Keratinocyte (primary cell): Measurements from ENCODE around the gene STK32C. TPM values are rescaled to one million over a fixed set of nuclear protein-coding genes. Genes with fewer than 3 reads are reported as not detected.

ENCODE experiments used
- DNase-seq: peaks from one replicate; pipeline ENCODE4 v3.0.0-alpha.2; 2011; ENCODE audit warnings: low read depth, missing footprints, low spot score
- FAIRE-seq: peaks from 2 replicates; lab custom pipeline; 2011; peaks lifted over from hg19 to GRCh38; lab: Jason Lieb, UNC
- H2AFZ ChIP-seq: 2 replicates; pipeline ENCODE4 v1.6.0; 2012; ENCODE audit warnings: low read length, control low read depth, inconsistent platforms; ENCODE audit not compliant: control insufficient read depth
- H3K27ac ChIP-seq: 2 replicates; pipeline ENCODE4 v1.5.1; 2011; ENCODE audit warnings: low read length; ENCODE audit not compliant: control insufficient read depth, insufficient read depth
- H3K27me3 ChIP-seq: 3 replicates; pipeline ENCODE4 v1.6.0; 2011; ENCODE audit warnings: low read length; ENCODE audit not compliant: control insufficient read depth, insufficient read depth; ENCODE audit errors: extremely low read depth
- H3K36me3 ChIP-seq, 2 experiments: 2 replicates in 1 of 2; 3 replicates in 1 of 2; pipeline ENCODE4 v1.5.1; 2011; ENCODE audit warnings: low read length in 2 of 2, mild to moderate bottlenecking in 1 of 2; ENCODE audit not compliant: control insufficient read depth in 2 of 2, insufficient read depth in 2 of 2; ENCODE audit errors: extremely low read depth in 1 of 2
- H3K4me1 ChIP-seq: 3 replicates; pipeline ENCODE4 v1.5.1; 2011; ENCODE audit warnings: low read length; ENCODE audit not compliant: control insufficient read depth, insufficient read depth; ENCODE audit errors: extremely low read depth
- H3K4me2 ChIP-seq: 3 replicates; pipeline ENCODE4 v1.6.0; 2011; ENCODE audit warnings: low read depth, low read length; ENCODE audit not compliant: control insufficient read depth, insufficient read depth; ENCODE audit errors: extremely low read depth
- H3K4me3 ChIP-seq, 3 experiments: fragments of 200-600 bp in 1 of 3; sonication (generic) in 1 of 3; 2 replicates in 2 of 3; 3 replicates in 1 of 3; pipeline ENCODE4 v1.5.1; 2011 to 2016; ENCODE audit warnings: low read length in 3 of 3, mild to moderate bottlenecking in 3 of 3, control low read depth in 2 of 3, inconsistent platforms in 1 of 3, low read depth in 1 of 3, mixed read lengths in 1 of 3, mixed run types in 1 of 3, moderate library complexity in 1 of 3; ENCODE audit not compliant: control insufficient read depth in 2 of 3, insufficient read depth in 2 of 3; ENCODE audit errors: extremely low read depth in 1 of 3
- H3K79me2 ChIP-seq: 2 replicates; pipeline ENCODE4 v1.6.0; 2012; ENCODE audit warnings: low read length; ENCODE audit not compliant: control insufficient read depth, insufficient read depth
- H3K9ac ChIP-seq: 3 replicates; pipeline ENCODE4 v1.6.0; 2011; ENCODE audit warnings: low read length; ENCODE audit not compliant: control insufficient read depth, insufficient read depth; ENCODE audit errors: extremely low read depth
- H3K9me1 ChIP-seq: 3 replicates; pipeline ENCODE4 v1.6.0; 2011; ENCODE audit warnings: low read length; ENCODE audit not compliant: control insufficient read depth, insufficient read depth; ENCODE audit errors: extremely low read depth
- H3K9me3 ChIP-seq: 2 replicates; pipeline ENCODE4 v1.5.1; 2012; ENCODE audit warnings: low read depth, low read length; ENCODE audit not compliant: control insufficient read depth
- H4K20me1 ChIP-seq: 3 replicates; pipeline ENCODE4 v1.6.0; 2011; ENCODE audit warnings: low read length; ENCODE audit not compliant: control insufficient read depth, insufficient read depth; ENCODE audit errors: extremely low read depth
- CTCF ChIP-seq, 3 experiments: IDR thresholded peaks in 1 of 3; conservative IDR thresholded peaks in 1 of 3; optimal IDR thresholded peaks in 1 of 3; 2 replicates in 2 of 3; 3 replicates in 1 of 3; pipeline versions ENCODE3 to v1.5.1; 2011; ENCODE audit warnings: low read length in 3 of 3, mild to moderate bottlenecking in 3 of 3, moderate library complexity in 2 of 3, control low read depth in 1 of 3, inconsistent platforms in 1 of 3; ENCODE audit not compliant: insufficient read depth in 2 of 3; ENCODE audit errors: extremely low read depth in 1 of 3
- EZH2 ChIP-seq: IDR thresholded peaks from one replicate; pipeline ENCODE4 v1.6.1; 2012; ENCODE audit warnings: inconsistent platforms, mild to moderate bottlenecking, low read length, moderate library complexity
- dilution Hi-C: fragments of 300-500 bp; cut with MboI; formaldehyde crosslinking; loops from one replicate; pipeline ENCODE4 v1.7.0; 2020; ENCODE audit warnings: low sequenced_read_pairs; ENCODE audit not compliant: extremely low pct_ligation_motif_present
- polyA plus RNA-seq, 5 experiments: library from polyadenylated mRNA; depleted of rRNA in 3 of 5; stranded (reverse) in 3 of 5; stranded (forward) in 1 of 5; unstranded in 1 of 5; fragments of >200 nt; gene quantifications; 1 replicate in 1 of 5; 2 replicates in 3 of 5; 3 replicates in 1 of 5; pipeline versions ENCODE4 v1.2.1 to v1.2.3, GENCODE V29; 2011 to 2012; ENCODE audit warnings: missing spikeins in 2 of 5, low read depth in 1 of 5, low replicate concordance in 1 of 5

The STK32C gene
- polyA plus RNA-seq, 1 donor (not counting 4 experiments of a cell fraction or from before 2014, with no cell fraction given): 4.1 TPM

- no peak overlapping the region for H2AFZ ChIP-seq
- no peak for DNase-seq
- no peaks in the 10 kb centered on the region for H4K20me1 ChIP-seq
- H3K79me2 ChIP-seq: no peaks in the 10 kb centered on the region
- no peak overlapping the region for H3K27ac ChIP-seq
- no peaks in the 10 kb centered on the region for H3K36me3 ChIP-seq
- no peak overlapping the region for H3K9ac ChIP-seq
- FAIRE-seq: no peak
- H3K4me2 ChIP-seq: no peak overlapping the region
- TF ChIP-seq CTCF (optimal IDR thresholded peaks at IDR 0.05 in 1 of 3, IDR thresholded peaks at IDR 0.05 in 1 of 3, conservative IDR thresholded peaks at IDR 0.05 in 1 of 3; ENCODE audit: extremely low read depth in 1 of 3, insufficient read depth in 2 of 3, low read length in 3 of 3) (no peak), EZH2 (no peak)
- peaks cover 8% of the 10 kb centered on the region for H3K9me3 ChIP-seq
- dilution Hi-C loops: no loop called here
- no peaks in the 10 kb centered on the region for H3K9me1 ChIP-seq
- H3K27me3 ChIP-seq: peaks cover 3% of the 10 kb centered on the region
- no peaks in the 10 kb centered on the region for H3K4me1 ChIP-seq
- no peak overlapping the region for H3K4me3 ChIP-seq
Observed at GRCh38 chr10:132266594-132267161, 41.1 kb downstream of the STK32C start.

- H3K36me3 ChIP-seq: no peaks in the 10 kb centered on the region
- TF ChIP-seq CTCF (optimal IDR thresholded peaks at IDR 0.05 in 1 of 3, IDR thresholded peaks at IDR 0.05 in 1 of 3, conservative IDR thresholded peaks at IDR 0.05 in 1 of 3; ENCODE audit: extremely low read depth in 1 of 3, insufficient read depth in 2 of 3, low read length in 3 of 3) (no peak), EZH2 (no peak)
- H3K9me1 ChIP-seq: no peaks in the 10 kb centered on the region
- no peak overlapping the region for H3K4me3 ChIP-seq
- no peak for DNase-seq
- peaks cover 8% of the 10 kb centered on the region for H3K9me3 ChIP-seq
- no peaks in the 10 kb centered on the region for H3K4me1 ChIP-seq
- H3K27me3 ChIP-seq: peaks cover 3% of the 10 kb centered on the region
- no peak for FAIRE-seq
- H3K79me2 ChIP-seq: no peaks in the 10 kb centered on the region
- no peak overlapping the region for H3K9ac ChIP-seq
- H3K4me2 ChIP-seq: no peak overlapping the region
- no peak overlapping the region for H2AFZ ChIP-seq
- no peaks in the 10 kb centered on the region for H4K20me1 ChIP-seq
- dilution Hi-C loops: no loop called here
- no peak overlapping the region for H3K27ac ChIP-seq
Observed at GRCh38 chr10:132265890-132266496, 41.8 kb downstream of the STK32C start.
